Measurements from ENCODE around the gene EML6. TPM values are rescaled to one million over a fixed set of nuclear protein-coding genes. Genes with fewer than 3 reads are reported as not detected.

EML6 gene
- total and polyA plus RNA-seq, 2 experiments from 2014 or later: 2.7 to 6.2 TPM

DNA sequence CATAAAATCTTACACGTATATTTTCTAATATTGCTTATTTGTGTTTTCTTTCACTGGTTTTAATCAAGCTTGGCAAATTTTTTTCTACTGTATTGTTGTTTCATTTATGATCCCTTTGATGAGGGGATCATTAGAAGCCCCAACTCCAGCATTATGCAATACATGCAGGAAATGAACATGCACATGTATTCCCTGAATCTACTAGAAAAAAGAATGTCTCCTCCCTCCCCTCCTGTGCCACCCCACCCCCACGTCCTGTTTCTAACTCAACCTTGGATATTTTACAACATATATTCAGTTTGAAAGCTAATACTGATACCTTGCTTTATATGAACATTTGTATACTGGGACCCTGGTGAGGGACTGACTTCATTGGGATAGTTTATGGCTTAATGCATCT lies 53.0 kb downstream of the EML6 start:
- peaks cover 8% of the 10 kb centered on the region; the same call in 1 of the 3 replicates for H3K9me3 Mint-ChIP-seq

More for the DNA sequence above, 53.0 kb downstream of the EML6 start:
- Histone ChIP-seq H3K4me1 (ENCODE audit: insufficient read depth) (no peaks in the 10 kb centered on the region), H3K4me2 (no peak overlapping the region), H3K36me3 (ENCODE audit: insufficient read depth) (no peaks in the 10 kb centered on the region), H3K79me2 (replicated peaks; ENCODE audit: insufficient read depth) (no peaks in the 10 kb centered on the region), H3K27me3 (ENCODE audit: insufficient read depth) (no peaks in the 10 kb centered on the region), H3K9me2 (ENCODE audit: insufficient read depth) (peaks cover 7% of the 10 kb centered on the region; the same call in 1 of the 2 replicates), H3K27ac (ENCODE audit: low read depth) (no peak overlapping the region), H4K20me1 (replicated peaks; ENCODE audit: insufficient read depth) (no peaks in the 10 kb centered on the region), H3F3A (replicated peaks; ENCODE audit: low read depth) (no peaks in the 10 kb centered on the region), H3K4me3 (no peak overlapping the region), H2AFZ (no peak overlapping the region)
- H3K4me1 Mint-ChIP-seq: no peaks in the 10 kb centered on the region
- DNase-seq (ENCODE audit: low spot score) (no peak), ATAC-seq (no peak)
- TF ChIP-seq NANOG (IDR thresholded peaks at IDR 0.05; ENCODE audit: borderline replicate concordance) (no peak), STAT1 (IDR thresholded peaks at IDR 0.05; ENCODE audit: unreplicated experiment) (no peak), CREB1 (CRISPR knock-in tag; IDR thresholded peaks at IDR 0.05; ENCODE audit: low read depth) (no peak), ZNF114 (CRISPR knock-in tag; IDR thresholded peaks at IDR 0.05) (no peak), EZH2 (IDR thresholded peaks at IDR 0.05; ENCODE audit: low read depth, unreplicated experiment) (no peak), EZH2phosphoT487 (IDR thresholded peaks at IDR 0.05; ENCODE audit: unreplicated experiment) (no peak), POLR2AphosphoS5 (IDR thresholded peaks at IDR 0.05; ENCODE audit: low read depth) (no peak), ZNF331 (CRISPR knock-in tag; IDR thresholded peaks at IDR 0.05; ENCODE audit: low read depth) (no peak), JUNB (IDR thresholded peaks at IDR 0.05; ENCODE audit: unreplicated experiment) (no peak)
- TF ChIP-seq, protein P1, sequence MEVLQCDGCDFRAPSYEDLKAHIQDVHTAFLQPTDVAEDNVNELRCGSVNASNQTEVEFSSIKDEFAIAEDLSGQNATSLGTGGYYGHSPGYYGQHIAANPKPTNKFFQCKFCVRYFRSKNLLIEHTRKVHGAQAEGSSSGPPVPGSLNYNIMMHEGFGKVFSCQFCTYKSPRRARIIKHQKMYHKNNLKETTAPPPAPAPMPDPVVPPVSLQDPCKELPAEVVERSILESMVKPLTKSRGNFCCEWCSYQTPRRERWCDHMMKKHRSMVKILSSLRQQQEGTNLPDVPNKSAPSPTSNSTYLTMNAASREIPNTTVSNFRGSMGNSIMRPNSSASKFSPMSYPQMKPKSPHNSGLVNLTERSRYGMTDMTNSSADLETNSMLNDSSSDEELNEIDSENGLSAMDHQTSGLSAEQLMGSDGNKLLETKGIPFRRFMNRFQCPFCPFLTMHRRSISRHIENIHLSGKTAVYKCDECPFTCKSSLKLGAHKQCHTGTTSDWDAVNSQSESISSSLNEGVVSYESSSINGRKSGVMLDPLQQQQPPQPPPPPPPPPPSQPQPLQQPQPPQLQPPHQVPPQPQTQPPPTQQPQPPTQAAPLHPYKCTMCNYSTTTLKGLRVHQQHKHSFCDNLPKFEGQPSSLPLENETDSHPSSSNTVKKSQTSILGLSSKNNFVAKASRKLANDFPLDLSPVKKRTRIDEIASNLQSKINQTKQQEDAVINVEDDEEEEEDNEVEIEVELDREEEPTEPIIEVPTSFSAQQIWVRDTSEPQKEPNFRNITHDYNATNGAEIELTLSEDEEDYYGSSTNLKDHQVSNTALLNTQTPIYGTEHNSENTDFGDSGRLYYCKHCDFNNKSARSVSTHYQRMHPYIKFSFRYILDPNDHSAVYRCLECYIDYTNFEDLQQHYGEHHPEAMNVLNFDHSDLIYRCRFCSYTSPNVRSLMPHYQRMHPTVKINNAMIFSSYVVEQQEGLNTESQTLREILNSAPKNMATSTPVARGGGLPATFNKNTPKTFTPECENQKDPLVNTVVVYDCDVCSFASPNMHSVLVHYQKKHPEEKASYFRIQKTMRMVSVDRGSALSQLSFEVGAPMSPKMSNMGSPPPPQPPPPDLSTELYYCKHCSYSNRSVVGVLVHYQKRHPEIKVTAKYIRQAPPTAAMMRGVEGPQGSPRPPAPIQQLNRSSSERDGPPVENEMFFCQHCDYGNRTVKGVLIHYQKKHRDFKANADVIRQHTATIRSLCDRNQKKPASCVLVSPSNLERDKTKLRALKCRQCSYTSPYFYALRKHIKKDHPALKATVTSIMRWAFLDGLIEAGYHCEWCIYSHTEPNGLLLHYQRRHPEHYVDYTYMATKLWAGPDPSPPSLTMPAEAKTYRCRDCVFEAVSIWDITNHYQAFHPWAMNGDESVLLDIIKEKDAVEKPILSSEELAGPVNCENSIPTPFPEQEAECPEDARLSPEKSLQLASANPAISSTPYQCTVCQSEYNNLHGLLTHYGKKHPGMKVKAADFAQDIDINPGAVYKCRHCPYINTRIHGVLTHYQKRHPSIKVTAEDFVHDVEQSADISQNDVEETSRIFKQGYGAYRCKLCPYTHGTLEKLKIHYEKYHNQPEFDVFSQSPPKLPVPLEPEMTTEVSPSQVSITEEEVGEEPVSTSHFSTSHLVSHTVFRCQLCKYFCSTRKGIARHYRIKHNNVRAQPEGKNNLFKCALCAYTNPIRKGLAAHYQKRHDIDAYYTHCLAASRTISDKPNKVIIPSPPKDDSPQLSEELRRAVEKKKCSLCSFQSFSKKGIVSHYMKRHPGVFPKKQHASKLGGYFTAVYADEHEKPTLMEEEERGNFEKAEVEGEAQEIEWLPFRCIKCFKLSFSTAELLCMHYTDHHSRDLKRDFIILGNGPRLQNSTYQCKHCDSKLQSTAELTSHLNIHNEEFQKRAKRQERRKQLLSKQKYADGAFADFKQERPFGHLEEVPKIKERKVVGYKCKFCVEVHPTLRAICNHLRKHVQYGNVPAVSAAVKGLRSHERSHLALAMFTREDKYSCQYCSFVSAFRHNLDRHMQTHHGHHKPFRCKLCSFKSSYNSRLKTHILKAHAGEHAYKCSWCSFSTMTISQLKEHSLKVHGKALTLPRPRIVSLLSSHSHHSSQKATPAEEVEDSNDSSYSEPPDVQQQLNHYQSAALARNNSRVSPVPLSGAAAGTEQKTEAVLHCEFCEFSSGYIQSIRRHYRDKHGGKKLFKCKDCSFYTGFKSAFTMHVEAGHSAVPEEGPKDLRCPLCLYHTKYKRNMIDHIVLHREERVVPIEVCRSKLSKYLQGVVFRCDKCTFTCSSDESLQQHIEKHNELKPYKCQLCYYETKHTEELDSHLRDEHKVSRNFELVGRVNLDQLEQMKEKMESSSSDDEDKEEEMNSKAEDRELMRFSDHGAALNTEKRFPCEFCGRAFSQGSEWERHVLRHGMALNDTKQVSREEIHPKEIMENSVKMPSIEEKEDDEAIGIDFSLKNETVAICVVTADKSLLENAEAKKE (CRISPR knock-in tag; IDR thresholded peaks at IDR 0.05): no peak
- TF ChIP-seq, protein P2, sequence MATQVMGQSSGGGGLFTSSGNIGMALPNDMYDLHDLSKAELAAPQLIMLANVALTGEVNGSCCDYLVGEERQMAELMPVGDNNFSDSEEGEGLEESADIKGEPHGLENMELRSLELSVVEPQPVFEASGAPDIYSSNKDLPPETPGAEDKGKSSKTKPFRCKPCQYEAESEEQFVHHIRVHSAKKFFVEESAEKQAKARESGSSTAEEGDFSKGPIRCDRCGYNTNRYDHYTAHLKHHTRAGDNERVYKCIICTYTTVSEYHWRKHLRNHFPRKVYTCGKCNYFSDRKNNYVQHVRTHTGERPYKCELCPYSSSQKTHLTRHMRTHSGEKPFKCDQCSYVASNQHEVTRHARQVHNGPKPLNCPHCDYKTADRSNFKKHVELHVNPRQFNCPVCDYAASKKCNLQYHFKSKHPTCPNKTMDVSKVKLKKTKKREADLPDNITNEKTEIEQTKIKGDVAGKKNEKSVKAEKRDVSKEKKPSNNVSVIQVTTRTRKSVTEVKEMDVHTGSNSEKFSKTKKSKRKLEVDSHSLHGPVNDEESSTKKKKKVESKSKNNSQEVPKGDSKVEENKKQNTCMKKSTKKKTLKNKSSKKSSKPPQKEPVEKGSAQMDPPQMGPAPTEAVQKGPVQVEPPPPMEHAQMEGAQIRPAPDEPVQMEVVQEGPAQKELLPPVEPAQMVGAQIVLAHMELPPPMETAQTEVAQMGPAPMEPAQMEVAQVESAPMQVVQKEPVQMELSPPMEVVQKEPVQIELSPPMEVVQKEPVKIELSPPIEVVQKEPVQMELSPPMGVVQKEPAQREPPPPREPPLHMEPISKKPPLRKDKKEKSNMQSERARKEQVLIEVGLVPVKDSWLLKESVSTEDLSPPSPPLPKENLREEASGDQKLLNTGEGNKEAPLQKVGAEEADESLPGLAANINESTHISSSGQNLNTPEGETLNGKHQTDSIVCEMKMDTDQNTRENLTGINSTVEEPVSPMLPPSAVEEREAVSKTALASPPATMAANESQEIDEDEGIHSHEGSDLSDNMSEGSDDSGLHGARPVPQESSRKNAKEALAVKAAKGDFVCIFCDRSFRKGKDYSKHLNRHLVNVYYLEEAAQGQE (IDR thresholded peaks at IDR 0.05; ENCODE audit: unreplicated experiment): no peak
- TF ChIP-seq, protein P3, sequence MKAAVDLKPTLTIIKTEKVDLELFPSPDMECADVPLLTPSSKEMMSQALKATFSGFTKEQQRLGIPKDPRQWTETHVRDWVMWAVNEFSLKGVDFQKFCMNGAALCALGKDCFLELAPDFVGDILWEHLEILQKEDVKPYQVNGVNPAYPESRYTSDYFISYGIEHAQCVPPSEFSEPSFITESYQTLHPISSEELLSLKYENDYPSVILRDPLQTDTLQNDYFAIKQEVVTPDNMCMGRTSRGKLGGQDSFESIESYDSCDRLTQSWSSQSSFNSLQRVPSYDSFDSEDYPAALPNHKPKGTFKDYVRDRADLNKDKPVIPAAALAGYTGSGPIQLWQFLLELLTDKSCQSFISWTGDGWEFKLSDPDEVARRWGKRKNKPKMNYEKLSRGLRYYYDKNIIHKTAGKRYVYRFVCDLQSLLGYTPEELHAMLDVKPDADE (IDR thresholded peaks at IDR 0.05): no peak
- TF ChIP-seq, protein P4, sequence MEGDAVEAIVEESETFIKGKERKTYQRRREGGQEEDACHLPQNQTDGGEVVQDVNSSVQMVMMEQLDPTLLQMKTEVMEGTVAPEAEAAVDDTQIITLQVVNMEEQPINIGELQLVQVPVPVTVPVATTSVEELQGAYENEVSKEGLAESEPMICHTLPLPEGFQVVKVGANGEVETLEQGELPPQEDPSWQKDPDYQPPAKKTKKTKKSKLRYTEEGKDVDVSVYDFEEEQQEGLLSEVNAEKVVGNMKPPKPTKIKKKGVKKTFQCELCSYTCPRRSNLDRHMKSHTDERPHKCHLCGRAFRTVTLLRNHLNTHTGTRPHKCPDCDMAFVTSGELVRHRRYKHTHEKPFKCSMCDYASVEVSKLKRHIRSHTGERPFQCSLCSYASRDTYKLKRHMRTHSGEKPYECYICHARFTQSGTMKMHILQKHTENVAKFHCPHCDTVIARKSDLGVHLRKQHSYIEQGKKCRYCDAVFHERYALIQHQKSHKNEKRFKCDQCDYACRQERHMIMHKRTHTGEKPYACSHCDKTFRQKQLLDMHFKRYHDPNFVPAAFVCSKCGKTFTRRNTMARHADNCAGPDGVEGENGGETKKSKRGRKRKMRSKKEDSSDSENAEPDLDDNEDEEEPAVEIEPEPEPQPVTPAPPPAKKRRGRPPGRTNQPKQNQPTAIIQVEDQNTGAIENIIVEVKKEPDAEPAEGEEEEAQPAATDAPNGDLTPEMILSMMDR (conservative IDR thresholded peaks at IDR 0.05; ENCODE audit: low read depth in 2 of 2): no peak
- H3K4me3 Mint-ChIP-seq: no peak overlapping the region
- no peak overlapping the region for H3K27ac Mint-ChIP-seq
- no peaks in the 10 kb centered on the region; the same call in 2 of the 3 replicates for H3K36me3 Mint-ChIP-seq (ENCODE audit: low read depth)
- H3K27me3 Mint-ChIP-seq (ENCODE audit: insufficient read depth, low read depth, poor library complexity): peaks cover 3% of the 10 kb centered on the region

Measured in GM23338 (cell line).